GM21360 (cell line): ENCODE data around the gene CDHR3.

Experiments
- ATAC-seq: cut with Tn5 transposase; IDR thresholded peaks from one replicate; pipeline ENCODE4 v1.9.1; 2021; ENCODE audit warnings: mild to moderate bottlenecking, moderate library complexity; ENCODE audit not compliant: unreplicated experiment

Gene CDHR3

DNA sequence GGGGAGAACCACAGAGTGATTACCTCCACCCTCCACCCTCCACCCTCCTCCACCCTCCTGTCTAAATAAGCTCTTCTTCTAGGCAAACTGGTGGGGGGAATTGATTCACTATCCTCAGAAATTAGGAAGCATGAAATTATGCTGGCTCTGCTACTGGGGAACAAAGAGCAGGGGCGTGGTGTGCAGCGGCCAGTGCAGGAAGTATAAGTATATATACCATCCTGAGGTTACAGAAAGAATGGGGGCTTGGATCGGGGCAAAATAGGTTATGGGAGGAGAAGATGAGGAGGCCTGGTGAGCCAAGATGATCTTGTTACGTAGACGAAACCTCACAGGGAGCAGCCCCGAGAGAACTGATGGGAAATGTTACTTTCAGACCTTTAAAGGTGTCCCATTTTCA lies 100.0 kb downstream of the CDHR3 start:
- ATAC-seq = no peak

- ATAC-seq = no peak
Observed at GRCh38 chr7:106063692-106064091, 100.6 kb downstream of the CDHR3 start.

DNA sequence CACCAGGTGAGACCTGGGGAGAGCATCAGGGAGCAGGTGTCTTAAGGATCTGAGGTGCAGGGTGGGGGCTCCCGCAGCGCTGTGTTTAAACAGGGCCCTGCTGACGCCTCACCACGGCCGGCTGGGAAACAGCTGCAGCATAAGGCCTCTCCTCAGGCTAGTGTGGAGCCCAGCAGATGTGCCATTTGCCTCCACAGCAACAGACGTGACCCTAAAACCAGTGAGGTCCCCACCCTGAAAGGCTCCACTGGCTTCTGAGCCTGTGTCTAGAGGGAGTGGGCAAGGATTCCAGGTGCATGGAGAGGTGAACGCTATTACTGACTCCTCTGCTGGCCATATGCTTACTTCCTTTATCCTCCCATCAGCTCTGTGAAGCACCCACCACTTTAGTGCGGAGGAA lies 101.3 kb downstream of the CDHR3 start:
- ATAC-seq = no peak

DNA sequence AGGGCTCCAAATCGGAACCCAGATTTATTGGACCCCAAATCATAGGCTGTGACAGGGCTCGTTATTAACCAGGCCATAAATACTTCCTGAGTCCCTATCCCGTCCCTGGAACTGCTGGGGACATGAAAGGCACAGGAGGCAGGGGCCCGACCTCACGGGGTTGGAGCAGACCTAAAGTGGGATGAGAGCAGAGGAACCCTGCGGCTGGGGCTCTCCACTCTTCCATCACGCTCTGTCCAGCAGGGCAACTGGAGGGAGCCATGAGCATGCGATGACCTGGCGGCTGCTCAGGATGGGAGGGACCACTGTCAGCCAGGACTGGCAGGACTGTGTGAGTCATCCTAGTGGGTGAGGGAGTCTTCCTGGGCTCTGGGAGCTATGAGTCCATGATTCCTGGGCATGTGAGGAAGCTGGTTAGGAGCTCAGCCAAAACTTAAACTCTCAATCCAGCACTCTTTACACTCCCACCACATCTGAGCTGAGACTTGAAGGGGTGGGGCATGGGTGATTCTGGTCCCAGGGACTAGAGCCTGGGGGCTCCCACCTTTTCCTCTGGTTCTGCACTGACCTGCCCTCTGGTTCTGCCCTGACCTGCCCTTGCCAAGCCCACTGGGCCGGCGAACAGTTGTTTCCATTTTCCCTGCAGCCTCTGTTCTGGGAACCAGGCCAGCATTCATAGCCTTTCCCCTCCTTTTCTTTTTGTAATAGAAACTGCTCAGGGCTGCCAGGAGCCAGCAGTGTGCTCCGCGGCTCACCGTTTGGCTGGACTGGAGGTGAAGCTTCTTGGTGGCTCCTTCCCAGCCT lies 101.9 kb downstream of the CDHR3 start:
- ATAC-seq = no peak

DNA sequence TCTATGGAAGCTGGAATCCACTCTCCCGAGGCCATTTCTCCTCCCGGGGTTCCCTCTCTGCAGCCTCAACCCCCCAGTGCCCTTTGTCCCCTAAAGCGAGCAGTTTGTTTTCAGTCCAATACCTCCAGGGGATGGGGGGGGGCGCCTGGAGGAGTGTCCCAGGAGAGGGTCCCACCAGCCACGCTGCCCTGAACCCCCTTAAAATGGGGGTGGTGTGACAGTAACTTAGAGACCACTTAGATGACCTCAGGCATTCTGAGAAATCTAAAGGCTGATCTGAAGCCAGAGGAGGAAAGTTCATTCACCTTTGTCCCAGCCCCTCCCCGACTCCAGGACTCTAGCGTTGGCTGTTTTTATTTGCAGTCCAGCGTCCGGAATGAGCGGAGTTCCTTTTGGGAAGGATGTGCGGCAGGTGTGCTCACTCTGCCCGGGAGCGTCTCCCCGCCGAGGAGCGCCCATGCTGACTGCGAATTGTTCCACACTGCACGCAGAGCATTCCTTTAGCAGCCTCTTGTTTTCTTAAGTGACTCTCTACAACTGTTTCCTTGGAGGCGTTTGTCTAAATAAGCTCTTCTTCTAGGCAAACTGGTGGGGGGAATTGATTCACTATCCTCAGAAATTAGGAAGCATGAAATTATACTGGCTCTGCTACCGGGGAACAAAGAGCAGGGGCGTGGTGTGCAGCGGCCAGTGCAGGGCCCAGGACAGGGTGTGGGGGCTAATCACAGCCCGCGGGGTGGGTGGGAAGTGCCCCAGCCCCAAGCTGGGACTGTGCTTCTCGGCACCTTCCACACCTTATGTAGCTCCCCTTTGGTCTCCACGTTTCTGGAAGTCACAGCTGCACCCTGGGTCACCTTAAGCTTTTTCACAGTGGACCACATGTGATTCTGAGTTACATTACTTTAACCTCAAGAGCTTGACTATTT lies 102.8 kb downstream of the CDHR3 start:
- ATAC-seq = no peak

DNA sequence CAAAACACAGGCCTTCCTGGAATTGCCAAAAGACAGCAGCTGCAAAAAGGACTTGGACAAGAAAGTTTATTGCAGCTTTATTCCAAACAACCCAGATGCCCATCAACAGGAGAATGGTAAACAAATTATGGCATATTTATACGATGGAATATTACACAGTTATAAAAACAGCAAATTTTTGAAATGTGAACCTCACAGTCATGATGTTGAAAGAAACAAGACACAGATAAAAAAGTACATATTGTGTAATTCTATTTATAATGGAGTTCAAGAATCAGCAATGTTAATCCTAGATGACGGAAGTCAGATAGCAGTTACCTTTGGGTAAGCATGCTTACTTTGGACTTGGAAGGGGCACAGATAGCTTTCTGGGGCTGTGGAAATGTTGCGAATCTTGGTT lies 104.6 kb downstream of the CDHR3 start:
- ATAC-seq = no peak

- no peak for ATAC-seq
Observed at GRCh38 chr7:106068538-106068961, 105.5 kb downstream of the CDHR3 start.

DNA sequence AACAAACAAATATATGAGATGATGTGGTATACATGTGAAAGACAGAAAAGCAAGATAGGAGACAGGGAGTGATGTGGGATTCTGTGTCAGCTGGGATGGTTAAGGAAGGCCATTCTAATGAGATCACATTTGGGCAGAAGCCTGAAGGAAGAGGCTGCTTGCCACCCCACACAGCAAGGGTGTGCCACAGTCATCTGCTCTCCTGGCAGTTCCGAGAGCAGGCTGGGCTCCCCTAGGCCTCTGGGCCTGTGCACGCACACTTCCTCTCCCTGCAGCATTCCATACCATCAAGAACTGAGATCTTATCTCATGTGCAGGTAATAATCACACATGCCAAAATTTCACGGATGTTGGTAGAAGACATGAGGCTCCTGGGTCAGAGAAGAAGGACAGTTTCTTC lies 105.9 kb downstream of the CDHR3 start:
- no peak for ATAC-seq

DNA sequence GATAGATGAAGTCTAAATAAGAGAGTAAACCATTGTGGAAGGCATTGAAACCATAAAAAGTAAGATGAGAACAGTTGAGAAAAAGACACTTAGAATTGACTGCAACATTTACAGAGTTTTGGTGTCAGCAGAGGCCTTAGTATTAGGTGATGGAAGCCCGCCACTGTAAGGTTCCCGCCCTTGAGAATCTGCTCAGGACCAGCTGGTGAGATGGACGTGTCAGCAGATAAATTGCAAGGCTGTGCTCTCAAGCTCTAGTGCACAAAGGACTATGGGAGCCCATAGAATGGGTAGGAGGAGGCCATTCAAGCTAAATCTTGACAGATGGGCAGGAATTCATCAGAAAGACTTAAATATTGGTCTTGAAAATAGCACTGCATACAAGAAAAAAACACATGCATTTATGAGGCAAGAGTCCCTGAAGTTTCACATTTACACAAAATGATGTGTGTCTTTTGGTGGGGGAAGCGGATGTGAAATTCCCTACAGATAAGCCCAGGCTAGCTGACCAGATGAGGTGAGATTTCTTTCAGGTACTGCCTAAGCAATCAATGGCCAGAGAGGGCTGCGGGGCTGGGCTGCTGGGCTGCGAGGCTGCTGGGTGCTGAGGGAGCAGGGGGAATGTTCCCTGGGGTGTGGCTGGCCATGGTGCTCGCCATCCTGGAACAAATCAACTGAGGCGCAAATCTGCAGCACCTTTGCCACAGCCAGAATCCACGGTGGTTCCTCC lies 106.6 kb downstream of the CDHR3 start:
- no peak for ATAC-seq

DNA sequence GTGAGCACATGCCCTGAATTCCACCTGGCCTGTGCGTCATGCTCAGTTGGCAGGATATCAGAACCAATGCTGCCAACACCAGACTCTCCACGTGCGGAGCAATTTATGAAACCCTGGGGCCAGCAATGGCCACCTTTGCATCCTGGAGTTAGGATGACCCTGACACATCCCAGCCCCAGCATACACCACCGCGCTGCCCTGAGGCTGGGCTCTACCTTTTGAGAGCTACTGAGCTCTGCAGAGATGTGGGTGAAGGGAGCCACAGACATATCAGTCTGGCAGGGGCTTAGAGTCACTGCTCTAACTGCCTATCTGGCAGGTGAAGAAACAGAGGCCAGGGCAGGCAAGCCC lies 107.1 kb downstream of the CDHR3 start:
- ATAC-seq = no peak

- no peak for ATAC-seq
Observed at GRCh38 chr7:106070567-106071254, 107.6 kb downstream of the CDHR3 start.

GRCh38 chr7:106071356-106071998 lies 108.4 kb downstream of the CDHR3 start:
- ATAC-seq = peak; percentile 89

DNA sequence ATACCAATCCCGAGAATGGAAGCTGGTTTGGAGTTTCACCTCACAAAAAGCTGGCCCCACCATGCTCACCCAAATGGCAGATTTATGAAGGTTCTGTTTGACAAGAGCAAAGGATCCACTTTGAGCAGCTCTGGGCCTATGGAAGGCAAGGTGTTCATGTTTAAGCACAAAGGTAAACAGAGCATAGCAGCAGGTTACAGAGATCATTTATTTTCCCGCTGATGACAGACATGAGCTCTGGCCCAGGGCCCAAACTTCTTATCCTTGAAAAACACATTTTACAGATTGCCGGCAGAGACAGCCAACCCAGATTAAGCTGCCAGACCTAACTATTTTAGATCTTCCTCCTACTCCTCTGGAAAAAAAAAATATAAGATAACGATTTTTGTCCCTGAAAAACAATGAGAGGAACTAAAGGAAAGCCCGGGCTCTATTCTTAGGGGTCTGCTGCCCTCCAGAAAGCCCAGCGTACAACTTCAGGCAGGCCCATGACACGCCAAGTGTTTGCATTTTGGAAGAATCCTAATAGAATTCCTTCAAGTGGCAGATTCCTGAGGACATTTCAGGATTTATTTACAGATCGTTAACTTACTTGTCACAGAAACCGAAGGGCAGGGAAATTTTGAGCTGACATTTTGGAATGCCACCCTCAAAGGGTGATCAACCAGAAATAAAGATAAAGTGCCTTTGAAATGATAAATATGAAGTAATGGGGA lies 109.1 kb downstream of the CDHR3 start:
- ATAC-seq = no peak

DNA sequence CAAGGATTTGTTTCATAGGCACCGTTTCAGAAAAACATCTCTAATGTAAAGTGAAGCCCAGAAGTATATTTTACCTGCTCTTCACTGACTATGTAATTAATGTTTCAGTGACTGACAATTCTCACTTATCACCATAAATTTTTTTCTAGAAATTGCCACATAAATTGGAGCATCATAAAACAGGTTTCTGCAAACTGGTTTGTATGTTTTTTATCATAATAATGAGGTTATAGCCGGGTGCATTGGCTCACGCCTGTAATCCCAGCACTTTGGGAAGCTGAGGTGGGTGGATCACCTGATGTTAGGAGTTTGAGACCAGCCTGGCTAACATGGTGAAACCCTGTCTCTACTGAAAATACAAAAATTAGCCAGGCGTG lies 109.6 kb downstream of the CDHR3 start:
- ATAC-seq = no peak

DNA sequence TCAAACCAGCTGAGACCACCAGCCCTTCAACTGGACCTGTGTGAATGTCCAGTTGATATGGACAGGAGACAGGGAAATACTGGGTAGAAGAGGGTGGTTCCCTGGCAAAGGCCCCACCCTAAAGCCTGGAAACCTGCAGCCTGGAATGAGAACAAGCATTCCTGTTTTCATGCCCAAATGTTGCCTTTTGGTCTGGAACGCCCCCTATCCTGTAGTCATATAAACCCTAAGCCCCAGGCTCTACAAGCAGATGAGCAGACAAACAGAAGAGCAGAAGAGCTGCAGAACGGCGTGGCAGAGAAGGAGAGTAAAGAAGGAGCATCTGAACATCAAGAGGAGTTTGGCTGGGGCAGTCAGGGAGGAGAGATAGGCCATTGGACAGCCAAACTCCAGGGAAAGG lies 110.6 kb downstream of the CDHR3 start:
- ATAC-seq = no peak

GRCh38 chr7:106074257-106074656 lies 111.2 kb downstream of the CDHR3 start:
- ATAC-seq = no peak

- no peak for ATAC-seq
Observed at GRCh38 chr7:106075937-106076336, 112.9 kb downstream of the CDHR3 start.

DNA sequence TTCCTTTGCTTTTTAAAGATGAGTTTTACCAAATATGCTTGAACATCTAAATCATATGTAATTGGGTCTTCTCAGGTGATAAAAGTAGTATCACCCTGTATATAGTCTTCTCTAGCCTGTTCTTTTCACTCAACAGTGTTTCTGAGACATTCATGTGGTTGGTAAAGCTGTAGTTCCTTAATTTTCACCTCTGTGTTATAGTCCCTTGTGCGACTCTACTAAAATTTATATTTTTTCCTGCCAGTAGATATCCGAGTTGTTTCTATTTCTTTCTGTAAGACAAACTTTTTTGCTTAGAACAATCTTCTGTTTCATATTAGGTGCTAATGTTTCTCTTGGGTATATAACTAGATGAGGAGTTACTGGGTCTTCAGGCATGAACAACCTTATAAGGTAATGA lies 113.5 kb downstream of the CDHR3 start:
- no peak for ATAC-seq

DNA sequence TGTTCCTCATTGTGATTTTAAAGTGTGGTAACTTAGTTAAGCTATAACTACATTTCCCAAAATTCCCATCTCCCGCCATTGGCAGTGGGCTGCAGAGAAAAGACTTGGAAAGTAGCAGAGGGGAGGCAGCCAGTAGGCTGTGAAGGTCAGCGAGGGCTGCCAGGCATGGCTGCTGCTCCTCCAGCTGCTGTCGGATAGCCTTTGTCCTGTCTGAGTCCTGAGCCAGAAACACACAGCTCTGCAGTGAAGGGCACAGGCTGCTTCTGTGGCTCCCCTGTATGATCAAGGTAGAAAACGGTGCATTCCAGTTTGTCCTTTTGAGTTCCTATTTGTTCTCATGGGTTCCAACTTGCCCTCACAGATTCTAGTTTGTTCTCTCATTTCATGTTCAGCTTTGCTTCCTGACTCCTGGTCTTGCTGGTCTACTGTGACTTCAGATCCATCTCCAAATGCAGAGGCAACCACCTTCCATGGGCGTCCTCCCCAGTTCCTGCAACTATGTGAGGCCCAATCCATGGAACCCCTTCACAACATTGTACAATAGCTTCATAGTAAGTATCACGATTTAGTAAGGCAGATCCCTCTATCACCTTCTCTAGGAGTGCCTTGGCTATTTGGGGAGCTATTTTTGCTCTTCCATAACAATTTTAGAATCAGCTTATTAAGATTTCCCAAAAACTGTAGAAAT lies 117.4 kb downstream of the CDHR3 start:
- ATAC-seq = no peak
